ENCODE measurements around the gene PINK1. TPM values are rescaled to one million over a fixed set of nuclear protein-coding genes. Genes with fewer than 3 reads are reported as not detected.

PINK1 gene
- total RNA-seq, 1 experiment from 2014 or later: 7.2 TPM

DNA sequence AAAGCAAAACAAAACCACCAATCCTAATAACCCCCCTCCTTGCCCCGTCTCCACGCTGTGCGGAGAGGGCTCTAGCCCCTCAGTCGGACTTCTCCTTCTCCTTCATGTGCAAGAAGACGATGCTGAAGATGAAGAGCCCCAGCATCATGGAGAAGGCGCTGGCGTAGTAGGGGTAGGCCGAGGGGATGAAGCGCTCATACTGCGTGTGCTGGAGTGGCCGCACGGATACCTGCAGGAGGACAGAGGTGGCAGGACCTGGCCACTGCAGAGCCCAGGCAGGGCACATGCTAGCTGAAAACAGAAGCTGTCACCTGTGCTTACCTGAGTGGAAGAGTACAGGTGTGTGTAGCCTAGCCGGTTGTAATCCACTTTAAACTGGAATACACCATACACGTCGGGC lies 19.0 kb downstream of the PINK1 start:
- Histone ChIP-seq H3K9me3 (ENCODE audit: low read depth, low read length, poor library complexity, severe bottlenecking) (no peaks in the 10 kb centered on the region), H3K4me3 (ENCODE audit: low read depth, low read length, poor library complexity, severe bottlenecking) (no peak overlapping the region), H3K4me1 (ENCODE audit: insufficient read depth, low read length, poor library complexity, severe bottlenecking) (no peaks in the 10 kb centered on the region), H3K27me3 (replicated peaks; ENCODE audit: insufficient read depth, low read depth, low read length, poor library complexity) (no peaks in the 10 kb centered on the region), H3K36me3 (ENCODE audit: insufficient read depth, low read length, poor library complexity, severe bottlenecking) (peaks cover 55% of the 10 kb centered on the region), H3K27ac (ENCODE audit: low read depth, low read length, poor library complexity, severe bottlenecking) (no peak overlapping the region)
- no peak for DNase-seq (ENCODE audit: low spot score)
- TF ChIP-seq EZH2 (IDR thresholded peaks at IDR 0.05; ENCODE audit: borderline replicate concordance, low read depth, low read length, poor library complexity, severe bottlenecking): no peak
- TF ChIP-seq, protein P1, sequence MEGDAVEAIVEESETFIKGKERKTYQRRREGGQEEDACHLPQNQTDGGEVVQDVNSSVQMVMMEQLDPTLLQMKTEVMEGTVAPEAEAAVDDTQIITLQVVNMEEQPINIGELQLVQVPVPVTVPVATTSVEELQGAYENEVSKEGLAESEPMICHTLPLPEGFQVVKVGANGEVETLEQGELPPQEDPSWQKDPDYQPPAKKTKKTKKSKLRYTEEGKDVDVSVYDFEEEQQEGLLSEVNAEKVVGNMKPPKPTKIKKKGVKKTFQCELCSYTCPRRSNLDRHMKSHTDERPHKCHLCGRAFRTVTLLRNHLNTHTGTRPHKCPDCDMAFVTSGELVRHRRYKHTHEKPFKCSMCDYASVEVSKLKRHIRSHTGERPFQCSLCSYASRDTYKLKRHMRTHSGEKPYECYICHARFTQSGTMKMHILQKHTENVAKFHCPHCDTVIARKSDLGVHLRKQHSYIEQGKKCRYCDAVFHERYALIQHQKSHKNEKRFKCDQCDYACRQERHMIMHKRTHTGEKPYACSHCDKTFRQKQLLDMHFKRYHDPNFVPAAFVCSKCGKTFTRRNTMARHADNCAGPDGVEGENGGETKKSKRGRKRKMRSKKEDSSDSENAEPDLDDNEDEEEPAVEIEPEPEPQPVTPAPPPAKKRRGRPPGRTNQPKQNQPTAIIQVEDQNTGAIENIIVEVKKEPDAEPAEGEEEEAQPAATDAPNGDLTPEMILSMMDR (conservative IDR thresholded peaks at IDR 0.05; ENCODE audit: low read depth, low read length): no peak
- BruUV-seq (replicated peaks): TSS peak; percentile 80
- CTCF ChIA-PET: no interaction called here
- POLR2A ChIA-PET (ENCODE audit: low non-redundant PET): no interaction called here
- intact Hi-C loops (cut with micrococcal nuclease; ENCODE audit: unreplicated experiment): no loop called here

DNA sequence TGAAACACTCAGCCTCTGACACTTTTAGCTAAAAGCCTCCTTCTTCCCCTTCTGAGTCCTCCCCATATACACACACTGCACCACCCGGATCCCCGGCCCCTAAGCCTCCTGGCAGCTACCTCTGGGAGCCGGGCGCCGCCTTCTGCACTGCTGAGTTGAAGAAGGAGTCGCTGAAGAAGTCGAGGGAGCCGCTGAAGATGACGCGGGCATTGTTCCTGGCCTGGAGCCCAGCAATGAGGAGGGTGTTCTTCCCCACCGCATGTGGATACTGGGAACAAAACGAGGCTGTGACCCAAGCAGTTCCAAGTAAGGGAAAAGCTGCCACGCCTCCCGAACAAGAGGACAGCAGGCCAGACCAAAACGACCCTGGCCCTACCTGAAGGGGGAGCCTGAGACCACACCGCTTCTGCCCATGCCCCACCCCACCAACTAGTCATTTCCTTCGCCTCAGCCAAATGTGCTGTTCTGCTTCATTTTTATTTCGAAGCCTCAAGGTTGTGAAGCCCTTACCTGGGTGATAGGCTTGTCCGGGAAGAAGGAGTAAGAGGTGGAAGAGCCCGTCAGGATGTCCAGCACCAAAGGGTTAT lies 20.9 kb downstream of the PINK1 start:
- intact Hi-C loops (cut with micrococcal nuclease; ENCODE audit: unreplicated experiment): no loop called here
- no peaks in the 10 kb centered on the region for H3K9me3 ChIP-seq (ENCODE audit: low read depth, low read length, poor library complexity, severe bottlenecking)
- H3K4me1 ChIP-seq (ENCODE audit: insufficient read depth, low read length, poor library complexity, severe bottlenecking): no peaks in the 10 kb centered on the region
- no peak overlapping the region for H3K27ac ChIP-seq (ENCODE audit: low read depth, low read length, poor library complexity, severe bottlenecking)
- no peaks in the 10 kb centered on the region for H3K27me3 ChIP-seq (replicated peaks; ENCODE audit: insufficient read depth, low read depth, low read length, poor library complexity)
- ChIA-PET CTCF (no interaction called here), POLR2A (ENCODE audit: low non-redundant PET) (no interaction called here)
- DNase-seq (ENCODE audit: low spot score): no peak
- H3K36me3 ChIP-seq (ENCODE audit: insufficient read depth, low read length, poor library complexity, severe bottlenecking): peaks cover 73% of the 10 kb centered on the region
- no peak overlapping the region for H3K4me3 ChIP-seq (ENCODE audit: low read depth, low read length, poor library complexity, severe bottlenecking)
- BruUV-seq (replicated peaks): no TSS peak
- no peak for TF ChIP-seq EZH2 (IDR thresholded peaks at IDR 0.05; ENCODE audit: borderline replicate concordance, low read depth, low read length, poor library complexity, severe bottlenecking)
- TF ChIP-seq, protein P1 (conservative IDR thresholded peaks at IDR 0.05; ENCODE audit: low read depth, low read length): no peak

DNA sequence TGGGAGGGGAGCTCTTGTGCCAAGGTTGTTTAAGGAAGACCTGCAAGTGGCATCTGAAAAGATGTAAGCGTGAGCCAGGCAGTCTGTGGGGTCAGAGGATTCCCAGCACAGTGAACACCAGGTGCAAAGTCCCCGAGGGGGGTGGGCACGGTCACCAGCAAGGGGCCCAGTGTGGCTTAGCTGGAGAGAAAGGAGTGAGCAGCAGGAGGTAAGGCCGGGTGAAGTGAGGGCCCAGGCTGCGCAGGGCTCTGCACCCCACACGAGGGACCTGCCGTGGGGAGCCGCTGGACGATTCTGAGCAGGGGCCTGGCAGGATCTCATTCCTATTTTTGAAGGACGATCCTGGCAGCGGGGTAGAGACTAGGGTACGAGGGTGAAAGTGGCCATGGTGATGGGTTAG lies 23.8 kb downstream of the PINK1 start:
- Histone ChIP-seq H3K9me3 (ENCODE audit: low read depth, low read length, poor library complexity, severe bottlenecking) (no peaks in the 10 kb centered on the region), H3K4me1 (ENCODE audit: insufficient read depth, low read length, poor library complexity, severe bottlenecking) (peaks cover 10% of the 10 kb centered on the region), H3K4me3 (ENCODE audit: low read depth, low read length, poor library complexity, severe bottlenecking) (no peak overlapping the region), H3K36me3 (ENCODE audit: insufficient read depth, low read length, poor library complexity, severe bottlenecking) (peaks cover 71% of the 10 kb centered on the region), H3K27ac (ENCODE audit: low read depth, low read length, poor library complexity, severe bottlenecking) (no peak overlapping the region), H3K27me3 (replicated peaks; ENCODE audit: insufficient read depth, low read depth, low read length, poor library complexity) (no peaks in the 10 kb centered on the region)
- ChIA-PET CTCF (no interaction called here), POLR2A (ENCODE audit: low non-redundant PET) (no interaction called here)
- intact Hi-C loops (cut with micrococcal nuclease; ENCODE audit: unreplicated experiment): no loop called here
- TF ChIP-seq, protein P1 (conservative IDR thresholded peaks at IDR 0.05; ENCODE audit: low read depth, low read length): no peak
- TF ChIP-seq EZH2 (IDR thresholded peaks at IDR 0.05; ENCODE audit: borderline replicate concordance, low read depth, low read length, poor library complexity, severe bottlenecking): no peak
- no peak for DNase-seq (ENCODE audit: low spot score)
- BruUV-seq (replicated peaks): no TSS peak
